HG03175 (cell line): ENCODE measurements around the gene TBC1D24.
"Not testable (repeated sequence)": the region's sequence is repeated elsewhere in the genome, so short reads cannot be mapped to it uniquely, and the experiment has no call there.

Experiments
- ATAC-seq: cut with Tn5 transposase; IDR thresholded peaks from one replicate; pipeline ENCODE4 v1.9.1; 2021; ENCODE audit warnings: mild to moderate bottlenecking, moderate library complexity; ENCODE audit not compliant: unreplicated experiment

Gene TBC1D24

GRCh38 chr16:2554709-2555425, 79.9 kb downstream of the TBC1D24 start:
- not testable (repeated sequence) for ATAC-seq
